NB4 (cell line): ENCODE results near the gene DPF3.

Experiments used
- DNase-seq: peaks from one replicate; pipeline ENCODE4 v3.0.0; 2010; ENCODE audit warnings: low read depth
- H3K4me3 ChIP-seq: one replicate; pipeline ENCODE4 v1.5.1; 2011; ENCODE audit warnings: mild to moderate bottlenecking, low read depth, low read length, moderate library complexity
- CTCF ChIP-seq: IDR thresholded peaks from one replicate; pipeline ENCODE4 v1.5.1; 2012; ENCODE audit warnings: low read depth, low read length
- MAX ChIP-seq: IDR thresholded peaks from 2 replicates; pipeline ENCODE4 v1.6.1; 2011; ENCODE audit warnings: low read depth, low read length
- MYC ChIP-seq: IDR thresholded peaks from 2 replicates; pipeline ENCODE4 v1.6.1; 2011; ENCODE audit warnings: low read depth, low read length
- POLR2A ChIP-seq: IDR thresholded peaks from 2 replicates; pipeline ENCODE4 v1.6.1; 2011; ENCODE audit warnings: mild to moderate bottlenecking; ENCODE audit not compliant: insufficient read length; ENCODE audit errors: extremely low read depth

Gene DPF3

GRCh38 chr14:72683787-72684186, 210.1 kb downstream of the DPF3 start:
- no peak overlapping the region for H3K4me3 ChIP-seq
- TF ChIP-seq MAX (no peak), CTCF (no peak), POLR2A (no peak), MYC (no peak)

GRCh38 chr14:72682188-72682587, 211.7 kb downstream of the DPF3 start:
- TF ChIP-seq MAX (no peak), POLR2A (no peak), CTCF (no peak), MYC (no peak)
- no peak for DNase-seq
- no peak overlapping the region for H3K4me3 ChIP-seq

More at GRCh38 chr14:72683787-72684186, 210.1 kb downstream of the DPF3 start:
- no peak for DNase-seq

GRCh38 chr14:72680853-72681640, 212.9 kb downstream of the DPF3 start:
- TF ChIP-seq POLR2A (no peak), MYC (no peak), MAX (no peak), CTCF (no peak)
- no peak for DNase-seq

GRCh38 chr14:72679536-72680151, 214.3 kb downstream of the DPF3 start:
- TF ChIP-seq CTCF (no peak), MAX (no peak), MYC (no peak), POLR2A (no peak)
- H3K4me3 ChIP-seq: no peak overlapping the region
- DNase-seq: no peak

More at GRCh38 chr14:72680853-72681640, 212.9 kb downstream of the DPF3 start:
- no peak overlapping the region for H3K4me3 ChIP-seq

- no peak for TF ChIP-seq CTCF
- TF ChIP-seq MYC: no peak
- TF ChIP-seq MAX: no peak
- TF ChIP-seq POLR2A: no peak
- DNase-seq: no peak
- no peak overlapping the region for H3K4me3 ChIP-seq
These were observed 214.8 kb downstream of the DPF3 start for GRCh38 chr14:72679141-72679535.
